Mononuclear cell (primary cell): ENCODE measurements around the gene UQCR11. TPM values are rescaled to one million over a fixed set of nuclear protein-coding genes. Genes with fewer than 3 reads are reported as not detected.
"Not testable (repeated sequence)": the region's sequence is repeated elsewhere in the genome, so short reads cannot be mapped to it uniquely, and the experiment has no call there.

Source experiments
- H3K27me3 ChIP-seq: 2 replicates; pipeline ENCODE4 v1.6.0; 2011; ENCODE audit warnings: low read length, control low read depth; ENCODE audit not compliant: insufficient read depth
- H3K4me1 ChIP-seq: 2 replicates; pipeline ENCODE4 v1.5.1; 2011; ENCODE audit warnings: mild to moderate bottlenecking, low read length, control low read depth; ENCODE audit not compliant: insufficient read depth
- H3K4me3 ChIP-seq: 2 replicates; pipeline ENCODE4 v1.5.1; 2011; ENCODE audit warnings: mild to moderate bottlenecking, low read length, moderate library complexity
- H3K9me3 ChIP-seq: 2 replicates; pipeline ENCODE4 v1.5.1; 2011; ENCODE audit warnings: low read depth, mild to moderate bottlenecking, control low read depth, low read length
- total RNA-seq: library from RNA; depleted of rRNA; stranded (reverse); fragments of >200 nt; gene quantifications from one replicate; pipeline ENCODE4 v1.2.3, GENCODE V29; 2012

The UQCR11 gene
- total RNA-seq, 1 donor, result 31.6 TPM

GRCh38 chr19:1646149-1646548 lies 40.9 kb upstream of the UQCR11 start:
- peaks cover 24% of the 10 kb centered on the region for H3K4me1 ChIP-seq
- H3K27me3 ChIP-seq, result no peaks in the 10 kb centered on the region
- H3K4me3 ChIP-seq, result no peak overlapping the region
- H3K9me3 ChIP-seq, result no peaks in the 10 kb centered on the region

GRCh38 chr19:1645299-1645698 lies 40.0 kb upstream of the UQCR11 start:
- H3K4me3 ChIP-seq, result no peak overlapping the region
- no peaks in the 10 kb centered on the region for H3K9me3 ChIP-seq
- peaks cover 16% of the 10 kb centered on the region for H3K4me1 ChIP-seq
- no peaks in the 10 kb centered on the region for H3K27me3 ChIP-seq

GRCh38 chr19:1644070-1644469 lies 38.8 kb upstream of the UQCR11 start:
- Histone ChIP-seq H3K4me3 (no peak overlapping the region), H3K4me1 (peaks cover 3% of the 10 kb centered on the region), H3K27me3 (no peaks in the 10 kb centered on the region), H3K9me3 (no peaks in the 10 kb centered on the region)

GRCh38 chr19:1640893-1641448 lies 35.7 kb upstream of the UQCR11 start:
- H3K27me3 ChIP-seq, H3K9me3 ChIP-seq, H3K4me1 ChIP-seq, H3K4me3 ChIP-seq: not testable (repeated sequence)

- Histone ChIP-seq H3K27me3 (no peaks in the 10 kb centered on the region), H3K9me3 (no peaks in the 10 kb centered on the region), H3K4me1 (no peaks in the 10 kb centered on the region), H3K4me3 (no peak overlapping the region)
Observed at GRCh38 chr19:1636325-1637236, 31.3 kb upstream of the UQCR11 start.

- no peak overlapping the region for H3K4me3 ChIP-seq
- H3K9me3 ChIP-seq, result no peaks in the 10 kb centered on the region
- no peaks in the 10 kb centered on the region for H3K27me3 ChIP-seq
- H3K4me1 ChIP-seq, result no peaks in the 10 kb centered on the region
Observed at GRCh38 chr19:1634938-1635243, 29.6 kb upstream of the UQCR11 start.

GRCh38 chr19:1634242-1634937 lies 29.1 kb upstream of the UQCR11 start:
- Histone ChIP-seq H3K4me1 (no peaks in the 10 kb centered on the region), H3K9me3 (no peaks in the 10 kb centered on the region), H3K4me3 (no peak overlapping the region), H3K27me3 (no peaks in the 10 kb centered on the region)

- H3K9me3 ChIP-seq, result no peaks in the 10 kb centered on the region
- no peaks in the 10 kb centered on the region for H3K4me1 ChIP-seq
Observed at GRCh38 chr19:1633269-1633826, 28.1 kb upstream of the UQCR11 start.

GRCh38 chr19:1632462-1633268 lies 27.4 kb upstream of the UQCR11 start:
- Histone ChIP-seq H3K4me3 (no peak overlapping the region), H3K27me3 (no peaks in the 10 kb centered on the region), H3K9me3 (no peaks in the 10 kb centered on the region), H3K4me1 (no peaks in the 10 kb centered on the region)

More at GRCh38 chr19:1633269-1633826, 28.1 kb upstream of the UQCR11 start:
- Histone ChIP-seq H3K27me3 (no peaks in the 10 kb centered on the region), H3K4me3 (no peak overlapping the region)

- H3K4me1 ChIP-seq, result no peaks in the 10 kb centered on the region
- H3K9me3 ChIP-seq, result no peaks in the 10 kb centered on the region
- no peak overlapping the region for H3K4me3 ChIP-seq
- no peaks in the 10 kb centered on the region for H3K27me3 ChIP-seq
Observed at GRCh38 chr19:1631557-1632100, 26.4 kb upstream of the UQCR11 start.

- H3K27me3 ChIP-seq, result no peaks in the 10 kb centered on the region
- no peaks in the 10 kb centered on the region for H3K4me1 ChIP-seq
- H3K4me3 ChIP-seq, result no peak overlapping the region
- H3K9me3 ChIP-seq, result no peaks in the 10 kb centered on the region
Observed at GRCh38 chr19:1630811-1631210, 25.5 kb upstream of the UQCR11 start.

- H3K4me1 ChIP-seq, result no peaks in the 10 kb centered on the region
- H3K27me3 ChIP-seq, result no peaks in the 10 kb centered on the region
- H3K4me3 ChIP-seq, result no peak overlapping the region
- no peaks in the 10 kb centered on the region for H3K9me3 ChIP-seq
Observed at GRCh38 chr19:1630012-1630411, 24.8 kb upstream of the UQCR11 start.

- Histone ChIP-seq H3K9me3 (no peaks in the 10 kb centered on the region), H3K27me3 (no peaks in the 10 kb centered on the region), H3K4me1 (no peaks in the 10 kb centered on the region), H3K4me3 (no peak overlapping the region)
Observed at GRCh38 chr19:1629256-1629808, 24.1 kb upstream of the UQCR11 start.

GRCh38 chr19:1627194-1627593 lies 21.9 kb upstream of the UQCR11 start:
- Histone ChIP-seq H3K9me3 (no peaks in the 10 kb centered on the region), H3K4me1 (no peaks in the 10 kb centered on the region)

More at GRCh38 chr19:1627194-1627593, 21.9 kb upstream of the UQCR11 start:
- Histone ChIP-seq H3K4me3 (no peak overlapping the region), H3K27me3 (no peaks in the 10 kb centered on the region)
